Fibroblast of upper back skin (primary cell): ENCODE measurements around the gene TNFSF12.

Experiments used
- DNase-seq: peaks from one replicate; pipeline ENCODE4 v3.0.0-alpha.2; 2013

The TNFSF12 gene

GRCh38 chr17:7549401-7550055 lies 670 bp downstream of the TNFSF12 start:
- DNase-seq: no peak

- DNase-seq: no peak
These were observed 1.5 kb downstream of the TNFSF12 start for GRCh38 chr17:7550344-7550743.

GRCh38 chr17:7551396-7551795 lies 2.5 kb downstream of the TNFSF12 start:
- DNase-seq: no peak

DNA sequence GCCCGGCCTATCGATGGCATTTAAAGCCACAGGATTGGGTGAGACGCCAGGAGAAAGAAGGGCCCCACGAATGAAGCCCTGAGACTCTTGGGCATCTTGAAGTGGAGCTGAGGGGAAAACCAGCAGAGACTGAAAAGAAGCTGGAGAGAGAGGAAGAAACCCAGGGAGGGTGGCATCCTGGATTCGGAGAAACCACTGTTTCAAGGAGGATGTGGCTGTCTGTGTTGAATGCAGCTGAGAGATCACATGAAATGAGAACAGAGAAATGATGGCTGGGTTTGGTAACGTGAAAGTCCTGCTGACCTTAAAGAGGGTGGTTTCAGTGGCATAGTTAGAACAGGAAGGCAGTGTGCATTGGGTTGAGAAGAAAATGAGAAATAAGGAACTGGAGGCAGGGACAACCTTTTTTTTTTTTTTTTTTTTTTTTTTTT lies 3.8 kb downstream of the TNFSF12 start:
- DNase-seq: no peak

DNA sequence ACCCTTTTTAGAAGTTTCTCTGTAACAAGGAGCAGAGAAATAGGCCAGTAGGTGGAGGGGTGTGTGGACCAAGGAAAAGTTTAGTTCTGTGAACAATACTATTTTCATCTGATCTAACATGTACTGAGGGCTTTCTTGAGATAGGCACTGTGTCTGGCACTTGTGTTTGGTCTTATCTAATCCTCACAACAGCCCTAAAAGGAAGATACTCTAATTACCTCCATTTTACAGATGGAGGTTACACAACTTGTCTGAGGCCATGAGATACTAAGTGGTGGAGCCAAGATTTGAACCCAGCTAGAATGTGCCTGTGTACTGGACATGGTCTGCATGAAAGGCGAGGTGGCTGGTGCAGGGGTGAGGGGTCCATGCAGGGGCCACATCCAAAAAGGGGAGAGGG lies 4.5 kb downstream of the TNFSF12 start:
- no peak for DNase-seq

DNA sequence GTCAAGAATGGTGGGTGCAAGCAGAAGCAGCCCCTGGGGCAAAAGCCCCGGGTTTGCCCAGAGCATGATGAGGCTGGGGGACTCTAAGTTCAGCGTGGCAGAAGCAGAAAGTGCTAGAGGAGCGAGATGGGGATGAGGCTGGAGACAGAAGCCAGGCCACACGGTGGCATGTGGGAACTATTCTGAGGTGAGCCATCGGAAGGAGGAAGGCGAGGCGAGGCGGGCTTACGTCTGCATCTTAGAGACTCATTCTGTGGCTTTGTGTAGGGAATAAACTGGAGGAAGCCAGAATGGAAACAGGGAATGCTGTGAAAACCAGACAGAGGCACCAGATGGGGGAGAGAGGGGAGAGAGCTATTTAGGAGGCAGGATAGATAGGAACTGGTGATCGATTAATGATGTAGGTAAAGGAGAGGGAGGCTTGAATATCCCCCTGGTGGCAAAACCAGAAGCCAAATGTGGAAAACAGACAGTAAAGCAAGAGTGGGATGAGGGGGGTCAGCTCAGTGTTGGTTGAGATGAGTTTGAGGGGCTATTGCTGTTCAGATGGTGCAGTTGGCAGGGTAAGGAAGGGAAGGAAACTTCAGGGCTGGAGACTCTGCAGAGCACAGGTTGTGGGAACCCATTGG lies 6.6 kb downstream of the TNFSF12 start:
- DNase-seq: no peak

DNA sequence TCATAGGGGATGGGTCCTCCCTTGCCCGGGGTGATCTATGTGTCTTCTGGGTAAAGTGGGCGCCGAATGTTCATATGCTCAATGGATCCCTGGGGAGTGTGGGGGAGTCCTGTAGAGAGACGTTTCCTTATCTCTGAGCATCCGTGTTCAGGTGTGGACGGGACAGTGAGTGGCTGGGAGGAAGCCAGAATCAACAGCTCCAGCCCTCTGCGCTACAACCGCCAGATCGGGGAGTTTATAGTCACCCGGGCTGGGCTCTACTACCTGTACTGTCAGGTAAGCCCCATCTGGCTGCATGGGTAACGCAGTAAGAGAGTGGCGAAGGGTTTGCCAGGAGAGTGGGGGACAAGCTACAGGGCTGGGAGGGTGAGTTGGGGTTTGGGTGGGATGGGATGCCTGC lies 7.8 kb downstream of the TNFSF12 start:
- DNase-seq: no peak

DNA sequence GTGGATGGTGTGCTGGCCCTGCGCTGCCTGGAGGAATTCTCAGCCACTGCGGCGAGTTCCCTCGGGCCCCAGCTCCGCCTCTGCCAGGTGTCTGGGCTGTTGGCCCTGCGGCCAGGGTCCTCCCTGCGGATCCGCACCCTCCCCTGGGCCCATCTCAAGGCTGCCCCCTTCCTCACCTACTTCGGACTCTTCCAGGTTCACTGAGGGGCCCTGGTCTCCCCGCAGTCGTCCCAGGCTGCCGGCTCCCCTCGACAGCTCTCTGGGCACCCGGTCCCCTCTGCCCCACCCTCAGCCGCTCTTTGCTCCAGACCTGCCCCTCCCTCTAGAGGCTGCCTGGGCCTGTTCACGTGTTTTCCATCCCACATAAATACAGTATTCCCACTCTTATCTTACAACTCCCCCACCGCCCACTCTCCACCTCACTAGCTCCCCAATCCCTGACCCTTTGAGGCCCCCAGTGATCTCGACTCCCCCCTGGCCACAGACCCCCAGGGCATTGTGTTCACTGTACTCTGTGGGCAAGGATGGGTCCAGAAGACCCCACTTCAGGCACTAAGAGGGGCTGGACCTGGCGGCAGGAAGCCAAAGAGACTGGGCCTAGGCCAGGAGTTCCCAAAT lies 8.4 kb downstream of the TNFSF12 start:
- no peak for DNase-seq

DNA sequence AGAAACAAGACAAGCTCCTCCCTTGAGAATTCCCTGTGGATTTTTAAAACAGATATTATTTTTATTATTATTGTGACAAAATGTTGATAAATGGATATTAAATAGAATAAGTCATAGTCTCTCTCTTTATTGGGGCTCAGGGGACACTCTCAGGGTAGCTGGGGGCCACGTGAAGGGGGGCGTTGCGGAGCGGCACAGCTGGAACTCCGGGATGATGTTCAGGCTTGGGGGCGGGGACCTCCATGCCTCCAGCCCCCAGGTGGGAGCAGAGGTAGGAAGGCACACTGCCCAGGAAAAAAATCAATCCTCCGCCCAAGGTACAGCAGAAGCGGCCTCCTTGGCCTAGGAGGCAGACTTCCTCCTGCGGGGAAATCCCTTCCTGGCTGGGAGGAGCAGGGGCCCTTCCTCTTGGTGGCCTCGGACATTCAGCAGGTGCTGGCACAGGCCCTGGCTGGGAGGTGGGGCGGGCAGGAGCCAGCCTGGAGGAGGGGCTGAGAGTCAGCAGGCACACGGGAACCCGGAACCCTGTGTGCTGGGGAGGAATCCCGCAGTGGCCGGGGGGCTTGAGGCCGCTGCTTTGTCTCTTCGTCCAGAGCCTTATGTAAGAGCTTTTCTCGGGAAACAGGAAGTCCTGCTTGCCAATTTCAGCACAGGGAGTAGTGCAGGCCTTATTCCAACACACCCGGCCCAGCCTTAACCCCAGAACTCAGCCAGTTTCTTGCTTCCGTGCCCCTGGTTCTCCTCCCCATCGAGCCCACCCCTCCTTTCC lies 9.1 kb downstream of the TNFSF12 start:
- peak; percentile 57 for DNase-seq

DNA sequence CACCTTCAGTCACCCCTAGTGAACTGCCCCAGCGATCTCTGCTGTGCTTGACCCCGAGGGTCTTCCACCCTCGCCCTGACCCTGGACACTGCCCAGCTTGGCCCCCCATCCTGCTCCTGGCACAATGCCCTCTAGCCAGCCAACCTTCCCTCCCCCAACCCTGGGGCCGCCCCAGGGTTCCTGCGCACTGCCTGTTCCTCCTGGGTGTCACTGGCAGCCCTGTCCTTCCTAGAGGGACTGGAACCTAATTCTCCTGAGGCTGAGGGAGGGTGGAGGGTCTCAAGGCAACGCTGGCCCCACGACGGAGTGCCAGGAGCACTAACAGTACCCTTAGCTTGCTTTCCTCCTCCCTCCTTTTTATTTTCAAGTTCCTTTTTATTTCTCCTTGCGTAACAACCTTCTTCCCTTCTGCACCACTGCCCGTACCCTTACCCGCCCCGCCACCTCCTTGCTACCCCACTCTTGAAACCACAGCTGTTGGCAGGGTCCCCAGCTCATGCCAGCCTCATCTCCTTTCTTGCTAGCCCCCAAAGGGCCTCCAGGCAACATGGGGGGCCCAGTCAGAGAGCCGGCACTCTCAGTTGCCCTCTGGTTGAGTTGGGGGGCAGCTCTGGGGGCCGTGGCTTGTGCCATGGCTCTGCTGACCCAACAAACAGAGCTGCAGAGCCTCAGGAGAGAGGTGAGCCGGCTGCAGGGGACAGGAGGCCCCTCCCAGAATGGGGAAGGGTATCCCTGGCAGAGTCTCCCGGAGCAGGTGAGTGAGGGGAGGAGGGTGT lies 9.9 kb downstream of the TNFSF12 start, which contains the start of gene TNFSF13:
TSS of gene TNFSF13 (plus strand) at position 207 of the 776 bp plus-strand sequence. CDS start at position 497, 290 bp downstream.
- no peak for DNase-seq

- DNase-seq: no peak
These were observed 10.7 kb downstream of the TNFSF12 start for GRCh38 chr17:7559320-7560171.

GRCh38 chr17:7560172-7561027 lies 11.5 kb downstream of the TNFSF12 start:
- peak; percentile 57 for DNase-seq

- DNase-seq: peak; percentile 83
These were observed 12.2 kb downstream of the TNFSF12 start for GRCh38 chr17:7561028-7561575.

DNA sequence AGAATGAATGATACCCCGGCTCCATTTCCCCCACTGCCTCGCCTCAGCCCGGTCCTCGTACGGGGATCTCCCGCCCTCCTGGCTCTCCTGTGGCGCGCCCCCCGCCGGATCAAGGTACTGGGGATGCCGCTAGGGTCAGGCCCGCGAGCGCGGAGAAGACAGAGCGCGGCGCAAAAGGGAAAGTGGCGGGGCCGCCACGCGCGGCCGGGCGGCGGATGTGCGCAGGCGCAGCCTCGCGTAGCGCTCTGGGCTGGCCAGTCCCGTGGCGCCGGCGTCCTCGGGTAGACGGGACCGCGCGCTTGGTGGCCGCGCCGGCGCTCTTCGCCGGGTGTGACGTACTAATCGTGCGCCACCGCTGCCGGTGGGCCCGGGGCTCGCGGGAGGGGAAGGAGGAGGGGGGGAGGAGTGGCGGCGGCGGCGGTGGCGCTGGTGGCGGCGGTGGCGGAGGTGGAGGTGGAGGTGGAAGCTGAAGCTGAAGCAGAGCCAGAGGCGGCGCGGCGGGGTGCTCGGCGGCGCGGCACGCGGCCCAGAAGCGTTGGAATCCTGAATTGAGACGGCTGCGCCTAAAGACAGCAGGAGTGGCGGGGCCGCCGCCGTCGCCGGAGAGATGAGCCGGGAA lies 12.8 kb downstream of the TNFSF12 start, which contains the start of gene SENP3:
TSS of gene SENP3 (plus strand) at position 331 of the 619 bp plus-strand sequence. CDS start 1,158 bp downstream, outside the sequence.
- DNase-seq: peak; percentile 87

DNA sequence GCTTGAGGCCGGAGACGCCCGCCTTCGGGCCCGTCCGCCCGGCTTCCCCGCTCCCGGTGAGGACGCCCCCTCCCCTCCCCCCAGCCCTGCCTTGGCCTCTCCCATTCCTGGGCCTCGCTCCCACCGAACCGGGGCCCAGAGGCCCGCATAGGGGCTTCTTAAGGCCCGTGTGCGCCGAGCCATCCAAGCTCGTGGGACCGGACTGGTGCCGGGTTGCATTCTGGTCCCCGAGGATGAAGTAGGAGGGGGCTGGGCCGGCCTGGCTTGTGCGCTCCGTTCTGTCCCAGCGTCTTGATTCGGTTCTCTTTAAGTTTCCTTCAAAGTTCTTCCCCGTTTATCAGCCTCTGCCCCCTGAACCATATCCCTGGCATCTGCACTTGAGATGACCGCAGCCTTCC lies 13.3 kb downstream of the TNFSF12 start:
- no peak for DNase-seq

DNA sequence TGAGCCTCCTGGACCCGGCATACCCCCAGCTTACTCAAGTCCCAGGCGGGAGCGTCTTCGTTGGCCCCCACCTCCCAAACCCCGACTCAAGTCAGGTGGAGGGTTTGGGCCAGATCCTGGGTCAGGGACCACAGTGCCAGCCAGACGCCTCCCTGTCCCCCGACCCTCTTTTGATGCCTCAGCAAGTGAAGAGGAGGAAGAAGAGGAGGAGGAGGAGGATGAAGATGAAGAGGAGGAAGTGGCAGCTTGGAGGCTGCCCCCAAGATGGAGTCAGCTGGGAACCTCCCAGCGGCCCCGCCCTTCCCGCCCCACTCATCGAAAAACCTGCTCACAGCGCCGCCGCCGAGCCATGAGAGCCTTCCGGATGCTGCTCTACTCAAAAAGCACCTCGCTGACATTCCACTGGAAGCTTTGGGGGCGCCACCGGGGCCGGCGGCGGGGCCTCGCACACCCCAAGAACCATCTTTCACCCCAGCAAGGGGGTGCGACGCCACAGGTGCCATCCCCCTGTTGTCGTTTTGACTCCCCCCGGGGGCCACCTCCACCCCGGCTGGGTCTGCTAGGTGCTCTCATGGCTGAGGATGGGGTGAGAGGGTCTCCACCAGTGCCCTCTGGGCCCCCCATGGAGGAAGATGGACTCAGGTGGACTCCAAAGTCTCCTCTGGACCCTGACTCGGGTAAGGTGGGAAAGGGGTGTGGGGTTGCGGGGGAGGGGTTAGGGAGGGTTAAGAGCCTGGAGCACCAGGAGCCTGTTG lies 14.4 kb downstream of the TNFSF12 start:
- DNase-seq: no peak

- DNase-seq: no peak
These were observed 20.7 kb downstream of the TNFSF12 start for GRCh38 chr17:7569571-7569970.

- DNase-seq: no peak
These were observed 21.5 kb downstream of the TNFSF12 start for GRCh38 chr17:7570351-7570750.

DNA sequence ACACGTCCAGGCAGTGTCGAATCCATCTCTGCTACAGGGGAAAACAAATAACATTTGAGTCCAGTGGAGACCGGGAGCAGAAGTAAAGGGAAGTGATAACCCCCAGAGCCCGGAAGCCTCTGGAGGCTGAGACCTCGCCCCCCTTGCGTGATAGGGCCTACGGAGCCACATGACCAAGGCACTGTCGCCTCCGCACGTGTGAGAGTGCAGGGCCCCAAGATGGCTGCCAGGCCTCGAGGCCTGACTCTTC lies 23.4 kb downstream of the TNFSF12 start:
- no peak for DNase-seq
